Transverse colon (tissue), 4 donors: ENCODE measurements around the gene PKP3. TPM values are rescaled to one million over a fixed set of nuclear protein-coding genes. Genes with fewer than 3 reads are reported as not detected.
"Not testable (repeated sequence)": the region's sequence is repeated elsewhere in the genome, so short reads cannot be mapped to it uniquely, and the experiment has no call there.

Experiments
- DNase-seq: peaks from one replicate; pipeline ENCODE4 v3.0.0-alpha.2; 2019
- H3K27ac ChIP-seq, 4 donors: fragments of 200-600 bp; sonication (generic); 2 replicates each; pipeline ENCODE4 v1.5.1; 2016 to 2018; ENCODE audit warnings: inconsistent platforms in 4 of 4
- H3K27me3 ChIP-seq: fragments of 200-600 bp; sonication (generic); 2 replicates; pipeline ENCODE4 v1.5.1; 2017; ENCODE audit warnings: inconsistent platforms
- H3K36me3 ChIP-seq, 4 donors: fragments of 200-600 bp; sonication (generic); 2 replicates each; pipeline ENCODE4 v1.5.1; 2017 to 2019; ENCODE audit warnings: inconsistent platforms in 4 of 4
- H3K4me1 ChIP-seq, 4 donors: fragments of 200-600 bp; sonication (generic); 2 replicates each; pipeline ENCODE4 v1.5.1; 2017 to 2020; ENCODE audit warnings: inconsistent platforms in 4 of 4
- H3K4me3 ChIP-seq, 4 donors: fragments of 200-600 bp; sonication (generic); 1 replicate in 1 of 4; 2 replicates in 3 of 4; pipeline versions ENCODE4 v1.5.1 to v1.6.1; 2017 to 2019; ENCODE audit warnings: inconsistent platforms in 4 of 4
- H3K9me3 ChIP-seq, 2 donors: fragments of 200-600 bp; sonication (generic); 2 replicates each; pipeline ENCODE4 v1.5.1; 2017 to 2019; ENCODE audit warnings: inconsistent platforms in 2 of 2
- CTCF ChIP-seq, 5 experiments: fragments of 200-600 bp in 3 of 5; fragments of 450-650 bp in 2 of 5; sonication (generic) in 3 of 5; IDR thresholded peaks; 1 replicate in 2 of 5; 2 replicates in 3 of 5; pipeline ENCODE4 v1.5.1; 2016 to 2017; ENCODE audit warnings: antibody characterized with exemption in 5 of 5, inconsistent platforms in 3 of 5, mild to moderate bottlenecking in 2 of 5, moderate library complexity in 1 of 5
- EP300 ChIP-seq: sonication (generic); formaldehyde crosslinking; IDR thresholded peaks from one replicate; pipeline ENCODE4 v1.6.1; 2017; ENCODE audit warnings: antibody characterized with exemption, low read depth
- POLR2A ChIP-seq: fragments of 450-650 bp; IDR thresholded peaks from one replicate; pipeline ENCODE4 v1.6.1; 2016; ENCODE audit warnings: antibody characterized with exemption, mild to moderate bottlenecking, moderate library complexity
- POLR2AphosphoS5 ChIP-seq, 3 donors: sonication (generic); formaldehyde crosslinking; IDR thresholded peaks; one replicate each; pipeline ENCODE4 v1.6.1; 2016; ENCODE audit warnings: antibody characterized with exemption in 3 of 3
- WGBS, 2 donors: methylation state at CpG; one replicate each; pipeline ENCODE4 v1.1.5; 2018; ENCODE audit warnings: low coverage in 1 of 2; 5-methylcytosine and 5-hydroxymethylcytosine counted together
- in situ Hi-C, 4 donors: fragments of 200-750 bp; cut with MboI; loops; one replicate each; pipeline versions ENCODE4 v1.15.0 to v1.15.1; 2017; ENCODE audit warnings: low sequenced_read_pairs in 3 of 4, low pct_ligation_motif_present in 1 of 4, low pct_unique_long_range_greater_than_20kb in 1 of 4
- intact Hi-C: fragments of 100-400 bp; cut with DNase I; formaldehyde crosslinking; loops from one replicate; pipeline ENCODE4 v1.15.1; 2023; ENCODE audit warnings: low total_unique reads
- total RNA-seq, 4 donors: library from RNA; depleted of rRNA; stranded (reverse); fragments of >200 nt; gene quantifications; one replicate each; pipeline ENCODE4 v1.1.0, GENCODE V29; 2016

The PKP3 gene
- total RNA-seq, 4 donors from 2014 or later = 159 to 359 (median 200) TPM

GRCh38 chr11:433111-433510 is 39.1 kb downstream of the PKP3 start:
- 92 to 95% methylated on average over 3 to 17 of the region's 17 CpGs for WGBS, 2 donors
- DNase-seq = peak; percentile 7
- in situ Hi-C loops = no loop called here

GRCh38 chr11:433641-434040 is 39.6 kb downstream of the PKP3 start:
- intact Hi-C loops (no loop called here), in situ Hi-C loops (no loop called here)
- Histone ChIP-seq H3K27me3 (no peaks in the 10 kb centered on the region), H3K27ac (no peak overlapping the region), H3K4me3 (no peak overlapping the region), H3K36me3 (no peaks in the 10 kb centered on the region), H3K9me3 (no peaks in the 10 kb centered on the region), H3K4me1 (no peaks in the 10 kb centered on the region)
- DNase-seq = no peak
- WGBS, 2 donors = 83 to 91% methylated on average over 4 to 18 of the region's 20 CpGs
- TF ChIP-seq CTCF (IDR thresholded peaks at IDR 0.05) (no peak), POLR2AphosphoS5 (IDR thresholded peaks at IDR 0.05) (no peak), EP300 (no peak)

More at GRCh38 chr11:433111-433510, 39.1 kb downstream of the PKP3 start:
- intact Hi-C loops = no loop called here
- Histone ChIP-seq H3K9me3 (no peaks in the 10 kb centered on the region), H3K4me3 (no peak overlapping the region), H3K27me3 (no peaks in the 10 kb centered on the region), H3K36me3 (no peaks in the 10 kb centered on the region), H3K4me1 (no peaks in the 10 kb centered on the region), H3K27ac (no peak overlapping the region)
- TF ChIP-seq POLR2AphosphoS5 (IDR thresholded peaks at IDR 0.05) (no peak), POLR2A (no peak), EP300 (no peak), CTCF (IDR thresholded peaks at IDR 0.05) (no peak)

GRCh38 chr11:434496-434895 is 40.5 kb downstream of the PKP3 start:
- TF ChIP-seq POLR2A (no peak), CTCF (IDR thresholded peaks at IDR 0.05) (no peak), EP300 (no peak), POLR2AphosphoS5 (IDR thresholded peaks at IDR 0.05) (no peak)
- Histone ChIP-seq H3K27me3 (no peaks in the 10 kb centered on the region), H3K36me3 (no peaks in the 10 kb centered on the region), H3K27ac (no peak overlapping the region), H3K4me1 (no peaks in the 10 kb centered on the region), H3K9me3 (no peaks in the 10 kb centered on the region), H3K4me3 (no peak overlapping the region)
- intact Hi-C loops = no loop called here
- DNase-seq = no peak
- in situ Hi-C loops = no loop called here
- WGBS, 2 donors = 90 to 93% methylated on average over 3 to 16 of the region's 16 CpGs

- DNase-seq, H3K4me3 ChIP-seq, in situ Hi-C loops, H3K4me1 ChIP-seq, H3K27me3 ChIP-seq, H3K27ac ChIP-seq, H3K9me3 ChIP-seq, intact Hi-C loops, H3K36me3 ChIP-seq: not testable (repeated sequence)
- 88% methylated on average over 1 of the region's 1 CpG; no CpG with 5 or more reads in 1 of the 2 donors for WGBS, 2 donors
Measured at GRCh38 chr11:434999-435740, 41.2 kb downstream of the PKP3 start.
